GM12892 (cell line): Measurements from ENCODE around the gene PLAAT4.

ENCODE experiments used
- DNase-seq: peaks from one replicate; pipeline ENCODE4 v3.0.0; 2011; ENCODE audit not compliant: insufficient read length
- FAIRE-seq: peaks from 2 replicates; lab custom pipeline; 2011; peaks lifted over from hg19 to GRCh38; lab: Jason Lieb, UNC
- POLR2A ChIP-seq: IDR thresholded peaks from 2 replicates; pipeline ENCODE4 v1.6.1; 2011; ENCODE audit warnings: low read depth, low read length, control low read depth
- POLR2AphosphoS5 ChIP-seq: IDR thresholded peaks from 2 replicates; pipeline ENCODE4 v1.6.1; 2011; ENCODE audit warnings: low read depth, low read length, control low read depth
- TAF1 ChIP-seq: IDR thresholded peaks from 2 replicates; pipeline ENCODE4 v1.6.1; 2011; ENCODE audit warnings: low read depth, mild to moderate bottlenecking, control low read depth, low read length, borderline replicate concordance

Gene PLAAT4

DNA sequence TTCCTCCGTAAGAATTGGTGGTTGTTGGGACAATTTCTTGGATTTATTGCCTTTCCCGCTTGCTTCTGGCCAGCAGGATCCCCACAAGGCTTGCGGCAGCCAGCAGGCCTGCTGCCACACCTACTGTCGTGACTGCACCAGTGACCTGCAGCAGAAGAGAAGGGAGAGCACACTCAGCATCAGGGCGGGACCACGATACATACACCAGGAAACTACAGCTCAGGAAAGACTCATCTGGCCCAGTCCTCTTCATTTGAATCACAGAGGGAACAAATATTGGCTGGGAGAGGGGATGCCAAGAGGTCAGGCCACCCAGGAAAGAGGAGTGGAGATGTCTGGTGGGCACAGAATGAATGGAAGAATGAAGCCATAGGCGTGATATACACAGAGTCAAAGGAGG is 16.3 kb downstream of the PLAAT4 start:
- DNase-seq (no peak), FAIRE-seq (peak; percentile 40)
- TF ChIP-seq TAF1 (no peak), POLR2A (no peak), POLR2AphosphoS5 (no peak)

DNA sequence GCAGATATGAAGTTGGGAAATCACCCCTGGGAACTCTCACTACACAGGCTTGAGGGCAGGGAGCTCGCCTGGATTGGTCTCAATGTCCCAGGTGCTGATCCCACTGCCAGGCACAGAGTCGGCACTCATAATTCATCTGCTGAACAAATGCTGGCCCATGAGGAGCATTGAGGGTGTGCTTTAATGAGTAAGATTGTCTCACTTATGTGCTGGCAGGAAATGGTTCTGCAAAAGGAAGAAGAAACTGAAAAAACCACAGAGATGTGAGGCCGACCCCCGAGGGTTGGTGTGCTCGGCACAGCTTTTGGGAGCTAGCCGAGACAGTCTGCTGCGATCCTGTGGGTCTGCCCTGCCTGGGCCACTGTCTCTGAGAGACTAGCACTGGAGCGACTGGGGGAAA is 17.2 kb downstream of the PLAAT4 start:
- 0 out of 2 replicates have a peak, but pooled peaks have one; percentile 33 for TF ChIP-seq TAF1
- 0 out of 2 replicates have a peak, but pooled peaks have one; percentile 70 for TF ChIP-seq POLR2A
- peak; percentile 28; the same call in 1 of the 2 replicates for TF ChIP-seq POLR2AphosphoS5
- FAIRE-seq (peak; percentile 91), DNase-seq (peak; percentile 58)

DNA sequence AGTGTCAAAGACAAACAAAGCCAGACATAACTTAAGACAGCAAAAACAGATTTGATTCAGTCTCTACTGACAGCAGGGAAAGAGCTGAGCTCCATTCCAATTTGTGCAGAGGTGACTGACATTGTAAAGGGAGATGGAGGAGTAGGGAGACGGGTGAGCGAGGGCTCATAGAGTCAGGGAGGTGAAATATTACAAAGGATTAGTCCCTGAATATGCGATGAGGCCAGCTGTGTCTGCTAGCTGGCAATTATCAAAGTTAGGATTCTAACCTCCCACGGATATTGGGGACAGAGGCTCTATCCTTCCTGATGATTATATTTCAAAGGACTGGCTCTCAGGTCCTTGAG is 18.2 kb downstream of the PLAAT4 start:
- DNase-seq (no peak), FAIRE-seq (no peak)
- TF ChIP-seq TAF1 (no peak), POLR2AphosphoS5 (no peak), POLR2A (no peak)

DNA sequence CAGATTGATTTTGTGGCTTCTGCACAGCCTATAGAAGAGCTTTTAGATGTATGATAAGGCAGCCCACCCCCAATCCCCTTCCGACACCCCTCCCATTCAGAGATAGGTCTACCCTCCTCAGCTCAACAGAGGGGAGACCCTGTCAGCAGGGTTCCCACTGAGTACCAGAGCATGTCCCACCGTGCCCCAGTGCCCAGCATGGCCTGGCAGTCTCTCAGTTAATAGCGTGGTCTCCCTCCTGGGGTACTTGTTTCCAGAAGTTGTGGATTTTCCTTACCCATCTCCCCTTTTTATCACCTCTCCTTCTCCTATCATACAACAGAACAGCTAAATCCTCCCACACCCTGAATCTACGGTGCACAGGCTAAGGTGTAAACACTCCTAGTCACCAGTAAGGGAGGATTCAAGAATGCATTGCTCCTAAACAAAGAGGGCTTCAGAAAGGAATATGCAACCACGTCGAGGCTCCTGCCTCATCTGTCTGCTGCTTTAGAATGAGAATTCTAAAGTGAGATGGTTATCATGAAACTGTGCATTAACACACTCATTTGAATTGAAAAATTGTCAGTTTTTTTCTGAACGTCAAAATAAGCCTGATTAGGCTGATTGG is 19.9 kb downstream of the PLAAT4 start:
- FAIRE-seq (no peak), DNase-seq (no peak)
- no peak for TF ChIP-seq TAF1

DNA sequence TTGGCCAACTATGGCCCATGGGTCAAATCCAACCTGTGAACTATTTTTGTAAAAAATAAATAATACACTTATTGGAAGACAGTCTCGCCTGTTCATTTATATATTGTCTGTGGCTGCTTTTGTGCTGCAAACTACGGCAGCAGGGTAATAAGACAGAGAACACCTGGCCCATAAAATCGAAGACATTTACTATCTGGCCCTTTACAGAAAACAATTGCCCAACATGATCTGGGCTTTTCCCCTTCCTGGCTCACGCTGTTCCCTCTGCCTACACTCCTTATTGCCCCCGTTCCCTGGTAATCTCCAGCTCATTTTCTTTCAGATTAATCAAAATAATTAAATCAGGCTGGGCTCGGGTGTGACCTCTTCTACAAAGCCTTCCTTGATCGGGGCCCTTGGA is 21.0 kb downstream of the PLAAT4 start:
- FAIRE-seq (no peak), DNase-seq (no peak)
- TF ChIP-seq POLR2AphosphoS5 (no peak), POLR2A (no peak), TAF1 (no peak)

DNA sequence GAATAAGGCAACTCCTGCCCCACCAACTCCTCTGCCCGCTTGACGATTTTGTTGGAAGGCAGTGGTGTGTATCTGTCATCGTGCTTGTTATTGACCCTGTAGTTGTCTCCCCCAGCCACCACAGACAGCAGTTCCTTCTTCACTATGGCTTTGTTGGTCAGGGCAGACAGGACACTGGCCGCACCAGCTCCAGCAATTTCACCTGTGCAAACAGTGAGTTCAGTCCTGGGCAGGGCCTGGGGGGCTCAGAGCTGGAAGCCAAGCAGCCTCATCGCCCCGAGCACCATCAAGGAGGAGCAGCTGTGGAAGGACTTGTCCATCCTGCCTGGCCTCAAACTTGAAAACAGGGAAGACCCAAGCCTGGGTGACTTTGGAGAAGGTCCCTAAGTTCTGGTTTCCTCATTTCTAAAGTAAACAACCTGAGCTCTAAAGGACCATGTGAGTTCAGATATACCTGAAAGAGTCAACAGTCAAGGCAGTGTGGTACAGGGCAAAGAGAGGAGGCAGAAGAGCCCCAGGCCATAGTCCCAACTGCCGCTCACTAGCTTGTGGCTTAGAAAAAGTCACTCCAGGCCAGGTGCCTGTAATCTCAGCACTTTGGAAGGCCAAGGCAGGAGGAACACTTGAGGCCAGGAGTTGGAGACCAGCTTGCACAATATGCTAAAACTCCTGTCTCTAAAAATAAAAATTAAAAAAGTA is 22.0 kb downstream of the PLAAT4 start:
- no peak for TF ChIP-seq POLR2A
- TF ChIP-seq TAF1, result no peak
- no peak for TF ChIP-seq POLR2AphosphoS5
- no peak for DNase-seq
- no peak for FAIRE-seq

DNA sequence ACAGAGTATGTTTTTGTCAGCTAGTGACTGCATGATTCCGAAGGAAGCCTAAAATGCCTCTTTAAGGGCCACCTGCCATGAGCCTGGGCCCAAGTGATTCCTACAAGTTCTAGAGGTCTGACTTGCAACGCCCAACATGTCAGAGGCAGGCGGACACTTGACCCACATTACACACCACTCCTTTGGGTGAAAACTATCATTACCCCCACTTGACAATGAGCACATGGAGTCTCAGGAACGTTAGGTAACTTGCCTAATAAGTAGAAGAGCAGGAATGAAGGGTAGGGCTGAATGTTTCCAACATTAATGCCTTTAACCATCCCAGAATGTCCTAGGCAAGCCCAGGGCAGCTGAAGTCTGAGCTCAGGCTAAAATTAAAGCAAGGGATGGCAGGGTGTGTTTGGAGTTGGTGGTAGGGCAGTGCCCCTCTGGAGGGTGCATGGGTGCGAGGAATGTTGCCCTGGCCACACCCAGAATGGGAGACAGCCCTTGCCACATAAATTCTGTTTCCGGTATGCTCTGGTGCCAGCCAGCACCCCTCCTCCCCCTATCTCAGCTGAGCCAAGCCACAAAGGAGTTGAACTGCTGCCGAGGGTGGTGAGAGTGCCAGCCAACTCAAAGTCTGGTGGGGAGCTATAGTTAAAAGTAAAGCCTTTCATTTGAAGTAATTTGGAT is 24.0 kb downstream of the PLAAT4 start:
- no peak for FAIRE-seq

DNA sequence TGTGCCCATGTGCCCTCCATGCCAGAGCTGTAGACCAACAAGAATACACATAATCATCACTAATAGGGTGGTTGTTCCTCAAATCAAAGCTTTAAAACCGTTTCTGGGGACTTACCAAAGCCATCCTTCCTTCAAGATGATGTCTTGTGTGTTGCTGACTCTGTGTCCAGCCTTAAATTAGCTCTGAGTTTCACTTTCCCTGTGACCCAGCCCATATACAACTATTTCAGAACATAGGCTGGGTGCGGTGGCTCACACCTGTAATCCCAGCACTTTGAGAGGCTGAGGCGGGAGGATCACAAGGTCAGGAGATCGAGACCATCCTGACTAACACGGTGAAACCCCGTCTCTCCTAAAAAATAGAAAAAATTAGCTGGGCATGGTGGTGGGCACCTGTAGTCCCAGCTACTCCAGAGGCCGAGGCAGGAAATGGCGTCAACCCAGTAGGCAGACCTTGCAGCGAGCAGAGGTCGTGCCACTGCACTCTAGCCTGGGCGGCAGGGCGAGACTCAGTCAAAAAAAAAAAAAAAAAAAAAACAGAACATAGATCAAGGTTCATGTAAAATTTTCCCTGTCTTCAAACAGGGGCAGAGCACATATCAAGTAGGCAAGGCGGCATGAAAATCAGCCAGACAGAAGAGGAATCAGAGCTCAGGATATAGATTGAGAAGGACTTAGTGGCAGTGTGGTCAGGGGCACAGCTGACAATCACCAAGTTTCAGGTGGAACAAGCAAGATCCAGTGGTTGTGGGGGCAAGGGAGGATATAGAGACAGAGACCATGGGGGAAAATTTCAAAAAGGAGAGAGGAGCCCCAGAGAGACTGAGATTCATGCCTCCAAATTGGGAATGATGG is 26.8 kb downstream of the PLAAT4 start, which contains the start of gene PLAAT2:
Gene PLAAT2, minus strand, starts transcription at position 179 of the 855 bp plus-strand sequence. Its CDS starts 55 bp downstream, at position 124.
- TF ChIP-seq TAF1 (no peak), POLR2A (no peak), POLR2AphosphoS5 (no peak)
- DNase-seq, result no peak
- FAIRE-seq, result no peak

More for the DNA sequence above, 24.0 kb downstream of the PLAAT4 start:
- DNase-seq, result no peak
- TF ChIP-seq POLR2A (no peak), POLR2AphosphoS5 (no peak), TAF1 (no peak)

DNA sequence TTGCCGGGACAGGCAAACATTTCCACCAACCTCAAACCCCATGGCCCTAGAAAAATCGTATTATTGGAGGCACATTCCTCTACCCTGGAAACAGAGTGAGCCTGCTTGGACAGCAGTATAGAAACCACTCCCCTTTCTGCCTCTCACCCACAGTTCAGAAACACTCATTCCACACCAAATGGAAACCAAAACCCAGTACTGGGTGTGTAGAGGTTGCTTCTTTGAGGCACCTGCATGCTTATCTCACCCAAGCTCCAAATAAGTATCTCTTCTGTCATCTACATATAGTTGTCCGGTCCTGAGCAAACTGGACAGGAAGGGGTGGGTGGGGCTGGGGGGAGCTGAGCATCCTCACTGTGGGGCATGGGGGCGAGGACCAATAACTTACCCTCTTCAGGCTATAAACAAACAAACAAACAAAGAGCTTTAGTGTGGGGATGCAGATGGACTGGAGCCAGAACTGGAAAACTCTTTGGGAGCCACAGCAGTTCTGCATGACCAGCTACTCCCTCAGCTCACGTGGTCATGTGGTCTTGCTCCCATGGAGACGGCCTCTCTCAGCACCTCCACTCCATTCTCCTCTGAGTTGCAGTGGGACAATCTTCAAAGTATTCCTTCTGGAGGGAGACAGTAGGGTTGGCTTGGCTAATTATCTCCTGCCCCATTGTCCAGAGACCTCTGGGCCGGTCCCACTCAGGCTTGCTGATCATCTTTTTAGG is 27.6 kb downstream of the PLAAT4 start:
- DNase-seq, result peak; percentile 52
- no peak for TF ChIP-seq TAF1
- no peak for TF ChIP-seq POLR2A
- no peak for TF ChIP-seq POLR2AphosphoS5
- FAIRE-seq, result peak; percentile 91

DNA sequence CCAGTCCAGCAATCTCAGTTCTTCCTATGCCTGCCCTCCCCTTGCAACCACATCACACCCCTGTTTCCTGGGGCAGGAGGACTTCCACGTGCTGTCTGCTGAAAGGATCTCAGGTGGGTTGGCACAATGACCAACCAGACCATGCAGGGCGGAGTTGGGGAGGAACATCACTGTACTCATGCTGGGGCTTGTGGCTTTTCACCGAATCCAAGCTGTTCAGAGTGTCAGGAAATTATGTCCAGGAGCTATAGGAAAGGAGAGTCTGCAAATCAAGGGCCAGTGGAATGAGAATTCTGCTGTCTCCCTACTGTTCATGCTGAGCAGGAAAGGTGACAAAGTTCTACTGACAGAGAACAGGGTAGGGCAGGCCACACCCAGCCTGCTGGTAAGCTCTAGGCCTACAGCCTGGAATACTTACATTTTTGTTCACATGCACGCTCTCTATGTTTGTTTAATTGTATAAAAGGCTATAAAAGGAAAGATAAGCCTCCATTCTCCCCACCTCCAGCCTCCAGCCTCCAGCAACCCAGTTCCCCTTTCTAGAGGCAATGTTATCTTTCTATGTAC is 28.3 kb downstream of the PLAAT4 start:
- no peak for TF ChIP-seq POLR2AphosphoS5
- no peak for TF ChIP-seq TAF1
- no peak for TF ChIP-seq POLR2A
- DNase-seq (no peak), FAIRE-seq (peak; percentile 89)
